ENCODE measurements around the gene WASHC3.
"Not testable (repeated sequence)": the region's sequence is repeated elsewhere in the genome, so short reads cannot be mapped to it uniquely, and the experiment has no call there.

The WASHC3 gene

GRCh38 chr12:102050660-102051430 is 10.9 kb downstream of the WASHC3 start:
- no peak for DNase-seq

- DNase-seq: no peak
Observed at GRCh38 chr12:102043928-102044327, 17.9 kb downstream of the WASHC3 start.

GRCh38 chr12:102033991-102034745 is 27.6 kb downstream of the WASHC3 start:
- DNase-seq: no peak

- no peak for DNase-seq
Observed at GRCh38 chr12:102031852-102032251, 29.9 kb downstream of the WASHC3 start.

GRCh38 chr12:102029141-102029540 is 32.6 kb downstream of the WASHC3 start:
- DNase-seq: no peak

DNA sequence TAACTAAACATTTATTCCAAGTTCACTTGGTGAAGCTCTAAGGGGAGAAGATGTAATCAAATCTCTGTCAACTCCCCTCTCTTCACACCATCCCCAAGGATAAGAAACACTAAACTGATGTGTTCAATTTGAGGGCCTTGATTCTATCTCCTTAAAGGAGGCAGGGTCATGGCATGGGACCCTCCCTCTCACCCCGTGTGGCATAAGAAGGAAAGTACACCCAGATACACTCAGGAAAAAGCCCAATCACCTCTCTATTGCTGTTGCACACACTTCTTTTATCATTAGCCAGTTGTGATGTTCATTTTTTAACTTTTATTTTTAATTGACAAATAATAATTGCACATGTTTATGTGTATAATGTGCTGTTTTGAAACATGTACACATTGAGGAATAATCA is 35.1 kb downstream of the WASHC3 start:
- DNase-seq: no peak

DNA sequence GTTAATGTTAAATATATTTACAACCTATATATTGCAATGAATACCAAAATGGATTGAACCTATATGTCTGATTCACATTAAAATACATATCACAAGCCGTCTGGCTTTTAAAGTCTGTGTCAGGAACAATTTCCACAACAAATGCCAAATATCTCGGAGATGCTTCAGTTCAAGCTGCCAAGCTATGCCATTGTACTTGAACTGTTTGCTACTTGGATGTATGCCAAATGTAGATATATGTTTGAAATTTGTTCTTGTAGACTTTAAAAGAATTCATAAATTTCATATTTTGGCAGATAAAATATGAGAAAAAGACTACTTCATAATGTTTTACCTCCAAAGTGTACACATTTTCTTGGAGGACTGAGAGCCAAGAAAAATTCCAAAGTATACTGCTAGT is 37.0 kb downstream of the WASHC3 start:
- no peak for DNase-seq

DNA sequence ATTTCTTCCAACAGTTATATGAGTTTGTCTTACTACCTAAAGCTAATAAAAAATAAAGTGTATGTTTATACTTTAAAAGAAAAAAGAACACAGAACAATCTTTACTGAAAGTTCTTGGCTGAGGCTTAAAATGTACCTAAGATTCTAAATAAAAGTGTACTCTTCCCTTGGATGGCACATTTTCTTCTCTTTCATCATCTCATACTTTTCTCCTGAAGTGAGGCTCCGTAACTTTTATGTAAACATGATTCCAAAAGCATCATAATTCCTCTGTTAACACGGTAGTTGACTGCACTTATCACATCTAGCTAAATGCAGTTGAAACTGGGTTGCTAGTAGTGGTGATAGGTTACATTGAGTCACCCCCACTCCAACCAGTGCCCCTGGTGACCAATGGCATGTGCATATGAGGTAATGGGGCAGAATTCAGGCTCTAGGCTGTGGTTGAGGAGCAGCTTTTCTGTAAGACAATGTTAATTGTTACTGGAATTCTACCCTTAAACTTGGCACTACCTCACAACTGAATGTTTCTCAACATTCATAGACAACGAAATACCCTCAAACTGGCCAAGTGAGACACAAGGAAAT is 38.4 kb downstream of the WASHC3 start:
- DNase-seq: no peak

GRCh38 chr12:102022286-102022685 is 39.5 kb downstream of the WASHC3 start:
- DNase-seq: no peak

GRCh38 chr12:102021540-102022246 is 40.1 kb downstream of the WASHC3 start:
- DNase-seq: no peak

DNA sequence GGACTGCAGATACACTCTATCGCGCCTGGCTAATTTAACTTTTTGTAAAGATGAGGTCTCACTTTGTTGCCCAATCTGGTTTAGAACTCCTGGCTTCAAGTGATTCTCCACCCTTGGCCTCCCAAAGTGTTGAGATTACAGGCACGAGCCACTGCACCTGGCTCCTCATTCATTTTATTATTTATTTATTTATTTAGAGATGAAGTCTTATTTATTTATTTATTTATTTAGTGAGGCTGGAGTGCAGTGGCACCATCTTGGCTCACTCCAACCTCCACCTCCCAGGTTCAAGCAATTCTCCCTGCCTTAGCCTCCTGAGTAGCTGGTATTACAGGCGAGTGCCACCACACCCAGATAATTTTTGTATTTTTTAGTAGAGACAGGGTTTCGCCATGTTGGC is 43.2 kb downstream of the WASHC3 start:
- not testable (repeated sequence) for DNase-seq

GRCh38 chr12:102016472-102016871 is 45.3 kb downstream of the WASHC3 start:
- no peak for DNase-seq

- no peak for DNase-seq
Observed at GRCh38 chr12:102010265-102010994, 51.4 kb downstream of the WASHC3 start.

DNA sequence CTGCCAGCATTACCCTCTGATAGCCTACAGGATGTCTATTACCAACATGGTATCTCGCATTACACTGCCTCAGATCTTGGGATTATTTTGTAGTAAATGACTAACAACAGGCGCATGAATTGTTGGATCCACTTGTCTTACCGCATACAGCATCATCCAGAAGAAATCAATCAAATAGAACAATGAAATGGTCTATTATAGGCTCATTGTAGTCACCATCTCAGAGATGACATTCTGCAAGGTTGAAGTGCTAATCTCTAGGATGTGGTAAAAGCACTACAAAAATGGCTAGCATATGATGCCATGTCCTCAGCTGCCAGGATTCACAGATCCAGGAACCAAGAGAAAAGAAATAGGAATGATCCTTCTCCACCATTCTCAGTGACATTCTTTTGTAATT is 52.0 kb downstream of the WASHC3 start:
- no peak for DNase-seq

GRCh38 chr12:102008615-102009126 is 53.1 kb downstream of the WASHC3 start:
- DNase-seq: no peak

DNA sequence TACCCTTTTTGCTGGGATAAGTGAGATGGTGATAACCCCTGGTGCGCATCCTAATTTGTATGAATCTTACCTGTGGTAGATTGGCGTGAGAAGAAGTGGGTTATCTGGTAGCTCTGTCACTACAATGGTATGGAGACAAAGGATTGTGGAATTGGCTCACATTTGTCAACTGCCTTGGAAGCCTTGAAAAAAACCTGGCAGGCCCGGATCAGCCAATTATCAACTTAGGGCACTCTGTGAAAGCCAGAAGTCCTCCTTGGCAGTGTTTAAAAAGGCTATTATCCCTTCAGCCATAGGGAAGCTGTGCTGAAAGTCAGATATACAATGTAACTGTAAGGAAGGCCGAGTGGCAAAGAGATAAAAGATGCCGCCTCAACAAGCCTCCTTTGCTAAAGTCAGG is 56.5 kb downstream of the WASHC3 start:
- no peak for DNase-seq

- no peak for DNase-seq
Observed at GRCh38 chr12:101997102-101997501, 64.7 kb downstream of the WASHC3 start.

DNA sequence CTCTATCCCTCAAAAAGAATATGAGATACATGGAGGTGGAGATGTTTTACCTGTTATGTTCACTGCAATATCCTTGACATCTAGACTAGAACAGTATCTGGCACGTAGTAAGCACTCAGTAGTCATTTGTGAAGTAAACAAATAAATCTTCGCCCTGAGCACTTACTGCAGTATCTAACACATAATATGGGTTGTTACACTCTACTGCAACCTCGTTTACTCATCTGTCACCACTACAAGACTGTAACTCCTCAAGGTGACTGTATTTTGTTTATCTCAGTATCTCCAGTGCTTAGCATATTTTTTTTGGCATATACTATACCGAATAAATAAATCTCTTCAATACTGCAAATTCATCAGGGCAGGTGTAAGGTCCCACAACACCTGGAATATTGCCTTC is 66.1 kb downstream of the WASHC3 start:
- no peak for DNase-seq

DNA sequence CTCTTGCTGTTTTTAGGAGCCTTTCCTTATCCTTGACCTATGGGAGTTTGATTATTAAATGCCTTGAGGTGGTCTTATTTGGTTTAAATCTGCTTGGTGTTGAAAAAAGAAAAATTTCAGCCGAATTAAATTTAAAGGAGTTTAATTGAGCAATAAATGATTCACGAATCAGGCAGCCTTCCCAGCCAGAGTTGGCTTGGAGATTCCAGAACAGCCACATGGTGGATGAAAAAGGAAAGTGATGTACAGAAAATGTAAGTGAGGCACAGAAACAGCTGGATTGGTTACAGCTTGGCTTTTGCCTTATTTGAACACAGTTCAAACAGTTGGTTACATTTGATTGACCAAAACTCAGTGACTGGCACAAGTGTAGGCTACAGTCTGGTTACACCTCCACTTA is 69.7 kb downstream of the WASHC3 start:
- DNase-seq: no peak

GRCh38 chr12:101982307-101982706 is 79.5 kb downstream of the WASHC3 start:
- DNase-seq: no peak

- no peak for DNase-seq
Observed at GRCh38 chr12:101981868-101982267, 79.9 kb downstream of the WASHC3 start.

GRCh38 chr12:101968770-101969169 is 93.0 kb downstream of the WASHC3 start:
- no peak for DNase-seq
